Activated naive CD4-positive, alpha-beta T cell treated with anti-CD3 and anti-CD28 coated beads for 36 hours (primary cell): Measurements from ENCODE around the gene TENM4. TPM values are rescaled to one million over a fixed set of nuclear protein-coding genes. Genes with fewer than 3 reads are reported as not detected.

ENCODE experiments used
- CTCF ChIA-PET: fragments of 350-600 bp; sonication (Branson Sonifier 250); formaldehyde crosslinking; loops from one replicate; lab custom pipeline; 2021; ENCODE audit warnings: antibody characterized with exemption; lab: Charles Lee
- DNase-seq: peaks from one replicate; pipeline ENCODE4 v3.0.0-alpha.2; 2020
- H3K27ac Mint-ChIP-seq: one replicate; pipeline ENCODE4 v1.8.0; 2021; ENCODE audit warnings: mild to moderate bottlenecking, mixed read lengths
- H3K27me3 Mint-ChIP-seq: one replicate; pipeline ENCODE4 v1.8.0; 2021; ENCODE audit warnings: low read depth, mixed read lengths
- H3K36me3 Mint-ChIP-seq: one replicate; pipeline ENCODE4 v1.8.0; 2021; ENCODE audit warnings: low read depth, mixed read lengths
- H3K4me1 Mint-ChIP-seq: one replicate; pipeline ENCODE4 v1.8.0; 2021; ENCODE audit warnings: low read depth, mixed read lengths
- H3K4me3 Mint-ChIP-seq: one replicate; pipeline ENCODE4 v1.8.0; 2021; ENCODE audit warnings: mild to moderate bottlenecking, moderate library complexity, mixed read lengths
- H3K9me3 Mint-ChIP-seq: one replicate; pipeline ENCODE4 v1.8.0; 2021; ENCODE audit warnings: mixed read lengths
- intact Hi-C: fragments of 100-400 bp; cut with micrococcal nuclease; formaldehyde crosslinking; loops from one replicate; pipeline ENCODE4 v1.15.1; 2023
- total RNA-seq, 2 experiments: library from RNA; stranded (reverse); gene quantifications; one replicate each; pipeline ENCODE4 v1.2.3, GENCODE V29; 2021

Gene TENM4
- total RNA-seq, 2 experiments from 2014 or later = not detected

DNA sequence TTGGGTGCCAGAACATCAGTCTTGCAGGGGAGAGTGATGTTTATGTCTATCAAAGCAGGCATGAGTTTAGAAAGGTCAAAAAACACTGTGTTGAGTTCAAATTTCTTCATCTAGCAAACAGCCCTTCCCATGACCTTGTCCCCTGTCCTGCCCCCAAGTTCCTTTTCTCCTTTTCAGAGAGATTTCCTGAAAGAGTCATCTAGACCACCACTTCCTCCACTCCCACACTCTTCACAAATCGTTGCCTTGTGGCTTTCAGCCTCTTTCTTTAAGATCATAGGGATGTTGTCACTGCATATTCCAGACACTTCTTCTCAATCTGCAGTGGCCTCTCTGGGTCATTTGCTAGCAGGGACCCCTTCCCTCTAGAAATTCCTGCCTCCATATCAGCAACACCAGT, 290.5 kb downstream of the TENM4 start:
- no peak overlapping the region for H3K4me3 Mint-ChIP-seq
- intact Hi-C loops = no loop called here
- no peaks in the 10 kb centered on the region for H3K9me3 Mint-ChIP-seq
- no peaks in the 10 kb centered on the region for H3K27me3 Mint-ChIP-seq
- CTCF ChIA-PET = no interaction called here
- no peak for DNase-seq
- no peaks in the 10 kb centered on the region for H3K4me1 Mint-ChIP-seq
- H3K27ac Mint-ChIP-seq = no peak overlapping the region
- H3K36me3 Mint-ChIP-seq = no peaks in the 10 kb centered on the region

- intact Hi-C loops = no loop called here
- CTCF ChIA-PET = no interaction called here
- DNase-seq = no peak
- no peak overlapping the region for H3K4me3 Mint-ChIP-seq
- no peaks in the 10 kb centered on the region for H3K36me3 Mint-ChIP-seq
- no peaks in the 10 kb centered on the region for H3K9me3 Mint-ChIP-seq
- no peaks in the 10 kb centered on the region for H3K27me3 Mint-ChIP-seq
- H3K4me1 Mint-ChIP-seq = no peaks in the 10 kb centered on the region
- H3K27ac Mint-ChIP-seq = no peak overlapping the region
These were observed 293.1 kb downstream of the TENM4 start for GRCh38 chr11:79147731-79148130.

DNA sequence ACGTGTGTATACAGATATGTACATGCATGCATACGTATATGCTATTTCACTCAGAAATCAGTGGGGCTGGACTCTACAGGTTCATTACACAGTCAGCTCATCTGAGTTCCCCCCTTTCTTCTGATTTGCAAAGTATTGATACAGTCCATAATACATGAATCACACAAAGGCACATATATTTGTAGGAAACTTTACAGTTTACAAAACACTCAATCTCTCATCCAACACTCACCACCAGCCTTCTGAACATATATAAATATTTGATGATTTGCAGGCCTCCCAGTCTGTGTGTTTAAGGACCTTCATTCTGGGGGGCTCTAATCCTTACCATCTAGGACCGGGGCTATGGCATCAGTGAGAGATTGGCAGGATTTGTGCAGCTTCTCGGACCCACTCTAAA, 293.8 kb downstream of the TENM4 start:
- intact Hi-C loops = no loop called here
- H3K36me3 Mint-ChIP-seq = no peaks in the 10 kb centered on the region
- CTCF ChIA-PET = no interaction called here
- no peaks in the 10 kb centered on the region for H3K4me1 Mint-ChIP-seq
- no peaks in the 10 kb centered on the region for H3K9me3 Mint-ChIP-seq
- no peaks in the 10 kb centered on the region for H3K27me3 Mint-ChIP-seq
- no peak overlapping the region for H3K27ac Mint-ChIP-seq
- DNase-seq = no peak
- no peak overlapping the region for H3K4me3 Mint-ChIP-seq

- Mint-ChIP-seq H3K27ac (no peak overlapping the region), H3K36me3 (no peaks in the 10 kb centered on the region), H3K4me1 (no peaks in the 10 kb centered on the region), H3K4me3 (no peak overlapping the region), H3K27me3 (no peaks in the 10 kb centered on the region), H3K9me3 (no peaks in the 10 kb centered on the region)
- no peak for DNase-seq
- CTCF ChIA-PET = no interaction called here
- intact Hi-C loops = no loop called here
These were observed 300.9 kb downstream of the TENM4 start for GRCh38 chr11:79139900-79140299.

DNA sequence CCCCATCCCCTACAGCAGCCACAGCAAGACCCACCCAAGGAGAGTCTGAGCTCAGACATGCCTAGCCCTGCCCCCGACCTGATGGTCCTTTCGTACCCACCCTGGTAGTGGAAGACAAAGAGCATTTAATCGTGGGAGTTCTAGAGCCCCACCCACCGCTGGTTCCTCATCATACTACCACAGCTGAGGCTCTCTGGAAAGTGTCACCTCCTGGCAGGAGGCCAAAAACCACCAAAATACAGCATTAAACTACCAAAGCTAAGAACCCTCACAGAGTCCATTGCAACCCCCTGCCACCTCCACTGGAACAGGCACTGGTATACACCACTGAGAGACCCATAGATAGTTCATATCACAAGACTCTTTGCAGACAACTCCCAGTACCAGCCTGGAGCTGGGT, 311.1 kb downstream of the TENM4 start:
- H3K27ac Mint-ChIP-seq = no peak overlapping the region
- intact Hi-C loops = no loop called here
- DNase-seq = no peak
- CTCF ChIA-PET = no interaction called here
- H3K4me3 Mint-ChIP-seq = no peak overlapping the region
- peaks cover 10% of the 10 kb centered on the region for H3K27me3 Mint-ChIP-seq
- H3K36me3 Mint-ChIP-seq = peaks cover 2% of the 10 kb centered on the region
- H3K4me1 Mint-ChIP-seq = no peaks in the 10 kb centered on the region
- peaks cover 20% of the 10 kb centered on the region for H3K9me3 Mint-ChIP-seq

- no peak for DNase-seq
- Mint-ChIP-seq H3K9me3 (peaks cover 20% of the 10 kb centered on the region), H3K4me3 (no peak overlapping the region), H3K4me1 (no peaks in the 10 kb centered on the region), H3K27me3 (peaks cover 10% of the 10 kb centered on the region), H3K36me3 (peaks cover 2% of the 10 kb centered on the region), H3K27ac (no peak overlapping the region)
- CTCF ChIA-PET = no interaction called here
- intact Hi-C loops = no loop called here
These were observed 312.5 kb downstream of the TENM4 start for GRCh38 chr11:79128291-79128690.

GRCh38 chr11:79122759-79123158, 318.1 kb downstream of the TENM4 start:
- H3K4me3 Mint-ChIP-seq = no peak overlapping the region
- CTCF ChIA-PET = no interaction called here
- H3K36me3 Mint-ChIP-seq = no peaks in the 10 kb centered on the region
- intact Hi-C loops = no loop called here
- no peak for DNase-seq
- peaks cover 5% of the 10 kb centered on the region for H3K9me3 Mint-ChIP-seq
- H3K27ac Mint-ChIP-seq = no peak overlapping the region
- no peaks in the 10 kb centered on the region for H3K4me1 Mint-ChIP-seq
- peaks cover 2% of the 10 kb centered on the region for H3K27me3 Mint-ChIP-seq

GRCh38 chr11:79121351-79121750, 319.5 kb downstream of the TENM4 start:
- Mint-ChIP-seq H3K36me3 (no peaks in the 10 kb centered on the region), H3K4me3 (no peak overlapping the region), H3K27ac (no peak overlapping the region), H3K9me3 (peaks cover under 1% of the 10 kb centered on the region), H3K27me3 (peaks cover 2% of the 10 kb centered on the region), H3K4me1 (no peaks in the 10 kb centered on the region)
- no peak for DNase-seq
- CTCF ChIA-PET = no interaction called here
- intact Hi-C loops = no loop called here

- no peak for DNase-seq
- no peaks in the 10 kb centered on the region for H3K4me1 Mint-ChIP-seq
- CTCF ChIA-PET = no interaction called here
- peaks cover 2% of the 10 kb centered on the region for H3K27me3 Mint-ChIP-seq
- no peaks in the 10 kb centered on the region for H3K36me3 Mint-ChIP-seq
- intact Hi-C loops = no loop called here
- no peaks in the 10 kb centered on the region for H3K9me3 Mint-ChIP-seq
- H3K27ac Mint-ChIP-seq = no peak overlapping the region
- H3K4me3 Mint-ChIP-seq = no peak overlapping the region
These were observed 321.1 kb downstream of the TENM4 start for GRCh38 chr11:79119491-79120284.

GRCh38 chr11:79117488-79117887, 323.3 kb downstream of the TENM4 start:
- Mint-ChIP-seq H3K9me3 (no peaks in the 10 kb centered on the region), H3K4me1 (no peaks in the 10 kb centered on the region), H3K36me3 (no peaks in the 10 kb centered on the region), H3K27me3 (peaks cover 5% of the 10 kb centered on the region), H3K4me3 (no peak overlapping the region), H3K27ac (no peak overlapping the region)
- no peak for DNase-seq
- CTCF ChIA-PET = interaction anchor here (0.6 kb wide), 1 partner anchor 126 kb away, joined by 7 read pairs; no protein-coding TSS in a partner anchor
- intact Hi-C loops = no loop called here

DNA sequence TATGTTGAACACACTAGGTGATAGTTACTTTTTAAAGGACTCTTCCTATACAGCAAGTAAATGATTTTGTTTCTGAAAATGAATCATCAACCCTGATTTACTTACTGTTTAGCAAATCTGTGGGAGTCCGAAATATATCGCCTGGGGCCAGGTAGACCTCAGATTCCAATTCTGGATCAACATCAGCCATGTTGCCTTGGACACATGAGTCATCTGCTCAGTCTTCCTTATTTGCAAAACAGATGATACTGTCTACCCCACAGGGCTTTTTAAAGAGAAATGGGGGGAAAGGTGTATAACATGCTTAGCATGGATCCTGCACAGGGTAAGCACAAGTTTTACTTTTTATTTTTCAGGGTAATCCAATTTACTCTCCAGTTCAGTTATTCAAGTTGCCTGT, 324.2 kb downstream of the TENM4 start:
- intact Hi-C loops = no loop called here
- H3K4me1 Mint-ChIP-seq = no peaks in the 10 kb centered on the region
- H3K27ac Mint-ChIP-seq = no peak overlapping the region
- H3K4me3 Mint-ChIP-seq = no peak overlapping the region
- no peaks in the 10 kb centered on the region for H3K9me3 Mint-ChIP-seq
- H3K36me3 Mint-ChIP-seq = no peaks in the 10 kb centered on the region
- no peak for DNase-seq
- peaks cover 5% of the 10 kb centered on the region for H3K27me3 Mint-ChIP-seq
- CTCF ChIA-PET = no interaction called here

DNA sequence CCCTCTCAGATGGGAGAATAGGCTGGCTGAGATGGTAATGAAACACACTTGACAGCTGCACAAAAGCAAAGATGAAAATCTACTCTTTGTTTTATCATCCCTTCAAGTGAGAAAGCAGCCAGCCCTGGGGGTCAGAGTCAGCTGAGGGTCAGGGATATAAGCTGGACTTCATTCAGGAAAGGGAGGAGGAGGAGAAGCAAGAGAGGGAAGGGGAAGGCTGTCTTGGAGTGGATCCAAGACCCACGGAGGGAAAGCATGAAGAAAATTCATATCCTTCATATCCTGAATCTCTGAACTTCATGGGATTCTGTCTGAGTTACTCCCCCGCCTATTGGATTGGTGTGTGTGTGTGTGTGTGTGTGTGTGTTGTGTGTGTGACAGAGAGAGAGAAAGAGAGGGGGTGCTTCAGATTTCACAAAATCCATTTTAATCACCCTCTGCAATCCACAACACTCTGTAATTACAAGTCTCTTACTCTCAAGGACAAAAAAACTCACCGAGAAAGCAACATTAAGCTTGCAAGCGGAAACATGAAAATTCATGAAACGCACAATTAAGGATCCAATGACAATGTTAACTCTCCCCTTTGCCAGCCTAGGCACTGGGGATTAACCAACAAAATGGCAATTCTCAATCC, 327.7 kb downstream of the TENM4 start:
- no peak overlapping the region for H3K4me3 Mint-ChIP-seq
- no peak for DNase-seq
- CTCF ChIA-PET = no interaction called here
- no peaks in the 10 kb centered on the region for H3K9me3 Mint-ChIP-seq
- no peaks in the 10 kb centered on the region for H3K4me1 Mint-ChIP-seq
- no peak overlapping the region for H3K27ac Mint-ChIP-seq
- intact Hi-C loops = no loop called here
- H3K36me3 Mint-ChIP-seq = no peaks in the 10 kb centered on the region
- peaks cover 3% of the 10 kb centered on the region for H3K27me3 Mint-ChIP-seq

DNA sequence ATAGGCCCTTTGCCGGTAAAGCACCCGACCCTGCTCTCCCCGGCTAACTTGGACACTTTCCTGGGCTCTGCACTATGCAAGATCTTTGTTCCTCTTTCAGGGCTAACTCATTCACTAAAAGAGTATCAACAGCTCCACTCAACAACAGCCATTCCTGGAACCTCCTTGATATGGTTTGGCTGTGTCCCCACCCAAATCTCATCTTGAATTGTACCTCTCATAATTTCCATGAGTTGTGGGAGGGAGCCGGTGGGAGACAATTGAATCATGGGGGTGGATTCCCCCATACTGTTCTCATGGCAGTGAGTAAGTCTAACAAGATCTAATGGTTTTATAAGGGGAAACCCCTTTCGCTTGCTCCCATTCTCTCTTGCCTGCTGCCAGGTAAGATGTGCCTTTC, 330.0 kb downstream of the TENM4 start:
- intact Hi-C loops = no loop called here
- CTCF ChIA-PET = no interaction called here
- Mint-ChIP-seq H3K4me1 (no peaks in the 10 kb centered on the region), H3K27me3 (peaks cover 3% of the 10 kb centered on the region), H3K27ac (no peak overlapping the region), H3K9me3 (no peaks in the 10 kb centered on the region), H3K36me3 (no peaks in the 10 kb centered on the region), H3K4me3 (no peak overlapping the region)
- DNase-seq = no peak
